Activated CD4-positive, CD25-positive, alpha-beta regulatory T cell (primary cell): ENCODE results near the gene DHX8.
"Not testable (repeated sequence)": the region's sequence is repeated elsewhere in the genome, so short reads cannot be mapped to it uniquely, and the experiment has no call there.

Experiments
- DNase-seq, 4 experiments: peaks; one replicate each; lab custom pipeline; 2025; lab: John Stamatoyannopoulos, UW

The DHX8 gene

GRCh38 chr17:43483674-43484551 lies at the start of gene DHX8:
DHX8 (plus strand) TSS chr17:43483975; CDS start chr17:43484038, 63 bp downstream.
- DNase-seq, result peak; percentile 96 to 97 (median 97)

GRCh38 chr17:43434902-43435319 lies 48.9 kb upstream of the DHX8 start:
- DNase-seq, result no peak

DNA sequence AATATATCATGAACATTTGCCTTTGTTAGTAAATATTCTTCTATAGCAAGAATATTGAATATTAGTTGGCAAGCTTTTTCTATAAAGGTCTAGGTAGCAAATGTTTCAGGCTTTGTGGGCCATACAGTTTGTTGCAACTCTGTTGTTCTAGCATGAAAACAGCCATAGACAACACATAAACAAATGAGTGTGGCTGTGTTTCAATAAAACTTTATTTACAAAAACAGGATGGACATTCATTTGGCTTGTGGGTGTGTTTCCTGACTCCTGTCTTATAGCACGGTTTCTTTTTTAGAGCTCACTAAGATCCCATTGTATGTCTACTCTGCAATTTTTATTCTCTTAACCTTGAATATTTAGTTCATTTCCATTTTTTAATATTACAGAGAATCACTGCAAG lies 46.0 kb upstream of the DHX8 start:
- no peak for DNase-seq

DNA sequence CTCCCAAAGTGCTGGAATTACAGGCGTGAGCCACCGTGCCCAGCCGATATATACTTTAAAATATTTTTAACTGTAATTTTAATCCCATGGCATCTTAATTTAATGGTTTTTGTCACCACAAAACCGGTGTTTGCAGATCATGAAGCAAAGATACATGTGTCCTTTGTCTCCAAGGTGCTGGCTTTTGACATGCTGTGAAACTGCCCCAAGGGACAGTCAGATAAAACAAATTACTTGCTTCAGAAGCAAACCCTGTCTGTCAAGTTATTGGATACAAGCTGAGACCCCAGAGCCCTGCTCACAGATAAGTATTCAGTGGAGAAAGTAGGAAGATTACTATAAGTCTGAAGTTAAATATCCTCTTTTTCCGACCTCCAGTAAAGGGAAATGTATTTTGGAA lies 45.1 kb upstream of the DHX8 start:
- no peak for DNase-seq

DNA sequence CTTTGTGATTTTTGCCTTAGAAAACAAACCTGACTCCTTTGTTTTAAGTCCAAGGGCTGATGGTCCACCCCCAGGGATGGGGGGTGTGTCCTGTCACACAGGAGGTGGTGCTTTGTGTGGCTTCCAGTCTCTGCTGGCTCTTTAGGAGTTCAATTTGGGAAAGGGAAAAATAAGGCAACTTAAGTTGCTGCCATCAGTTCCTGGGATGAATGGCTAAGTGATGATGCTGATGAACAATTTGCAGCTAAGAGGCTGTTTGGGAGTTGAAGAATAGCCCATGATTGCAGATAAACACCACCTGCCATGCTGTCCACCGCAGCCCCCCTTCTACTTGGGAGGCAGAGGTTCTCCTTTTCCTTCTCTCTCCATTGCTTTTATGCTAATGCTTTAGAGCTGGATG lies 44.7 kb upstream of the DHX8 start:
- no peak for DNase-seq

DNA sequence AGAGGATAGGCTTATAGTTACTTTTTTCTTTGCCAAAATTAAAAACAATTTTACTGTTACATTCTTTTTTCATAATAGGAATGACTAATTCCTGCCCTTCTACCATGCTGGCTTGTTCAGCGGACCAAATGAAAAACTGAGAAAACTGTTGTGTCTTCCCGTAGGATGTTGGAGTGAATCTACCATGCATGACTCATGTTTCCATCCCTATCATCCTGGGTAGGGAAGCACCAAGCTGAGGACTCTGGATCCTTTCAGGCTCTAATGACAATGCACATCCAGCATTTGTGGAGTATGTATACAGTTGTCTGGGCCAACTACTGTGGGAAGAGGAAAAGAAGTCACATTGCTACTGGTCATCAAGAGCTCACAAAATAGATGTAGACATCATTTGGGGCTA lies 41.1 kb upstream of the DHX8 start:
- DNase-seq, result no peak

DNA sequence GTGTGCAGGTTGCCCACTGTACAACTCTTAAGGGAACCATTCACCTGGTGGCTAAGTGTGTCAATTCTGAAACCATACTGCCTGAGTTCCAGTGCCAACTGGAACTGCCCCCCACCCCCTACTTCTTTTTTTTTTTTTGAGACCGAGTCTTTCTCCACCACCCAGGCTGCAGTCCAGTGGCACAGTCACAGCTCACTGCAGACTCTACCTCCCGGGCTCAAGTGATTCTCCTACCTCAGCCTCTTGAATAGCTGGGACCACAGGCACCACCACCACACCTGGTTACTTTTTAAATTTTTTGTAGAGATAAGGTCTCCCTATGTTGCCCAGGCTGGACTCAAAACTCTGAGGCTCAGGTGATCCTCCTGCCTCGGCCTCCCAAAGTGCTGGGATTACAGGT lies 40.4 kb upstream of the DHX8 start:
- no peak for DNase-seq

DNA sequence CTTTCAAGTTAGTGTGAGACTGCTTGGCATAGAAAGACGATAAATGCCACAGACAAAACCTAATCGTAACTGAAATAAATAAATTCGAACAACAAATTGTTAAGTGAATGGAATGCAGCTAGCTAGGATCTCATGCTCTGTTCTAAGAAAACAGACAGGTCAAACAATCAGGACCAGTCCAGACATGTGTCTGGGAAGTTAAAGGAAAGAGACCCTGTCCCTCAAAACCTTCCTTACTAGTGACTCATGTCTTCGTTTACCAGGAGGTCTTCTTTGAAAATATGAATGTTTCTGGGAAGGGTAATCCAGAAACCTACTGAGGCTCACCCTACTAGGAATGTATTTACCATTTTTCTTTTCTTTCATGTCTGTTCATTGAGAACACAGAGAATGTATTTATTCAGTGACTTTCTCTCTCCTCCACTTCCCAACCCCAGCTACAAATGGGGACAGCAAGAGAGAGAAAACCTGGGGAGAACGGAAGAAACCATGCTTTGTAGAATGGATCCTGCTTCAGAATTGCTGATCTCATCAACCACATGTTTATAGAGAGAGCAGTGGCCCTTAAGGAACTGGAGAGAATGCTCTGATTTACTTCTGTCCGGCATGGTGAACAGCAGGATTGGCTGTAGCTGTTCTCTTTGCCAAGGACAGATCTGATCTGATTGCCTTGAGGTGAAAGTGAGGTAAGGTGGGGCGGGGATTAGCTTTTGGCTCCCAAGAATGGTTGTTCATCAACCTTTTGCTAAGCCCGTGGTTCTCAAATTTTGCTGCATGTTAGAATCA lies 39.4 kb upstream of the DHX8 start:
- no peak for DNase-seq

DNA sequence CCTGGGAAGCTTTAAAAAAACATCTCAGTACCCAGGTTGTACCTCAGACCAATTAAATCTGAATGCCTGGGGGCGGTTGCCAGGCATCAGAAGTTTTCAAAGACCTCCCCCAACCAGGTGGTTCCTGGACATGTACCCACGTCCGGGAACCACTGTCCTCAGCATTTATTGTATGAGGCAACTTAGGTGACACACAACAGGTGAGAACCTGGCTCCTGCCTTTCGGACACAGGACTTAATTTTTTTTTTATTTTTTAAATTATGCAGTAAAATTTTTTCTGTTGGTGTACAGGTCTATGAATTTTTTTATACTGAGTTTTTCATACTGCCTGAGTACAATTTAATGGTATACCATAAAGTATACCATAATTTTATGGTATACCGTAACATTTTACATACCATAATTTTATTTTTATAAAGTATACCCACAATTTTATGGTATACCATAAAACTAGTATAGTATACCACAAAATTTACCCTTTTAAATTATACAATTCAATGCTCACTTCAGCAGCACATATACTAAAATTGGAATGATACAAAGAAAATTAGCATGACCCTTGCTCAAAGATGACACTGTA lies 38.7 kb upstream of the DHX8 start:
- no peak for DNase-seq

DNA sequence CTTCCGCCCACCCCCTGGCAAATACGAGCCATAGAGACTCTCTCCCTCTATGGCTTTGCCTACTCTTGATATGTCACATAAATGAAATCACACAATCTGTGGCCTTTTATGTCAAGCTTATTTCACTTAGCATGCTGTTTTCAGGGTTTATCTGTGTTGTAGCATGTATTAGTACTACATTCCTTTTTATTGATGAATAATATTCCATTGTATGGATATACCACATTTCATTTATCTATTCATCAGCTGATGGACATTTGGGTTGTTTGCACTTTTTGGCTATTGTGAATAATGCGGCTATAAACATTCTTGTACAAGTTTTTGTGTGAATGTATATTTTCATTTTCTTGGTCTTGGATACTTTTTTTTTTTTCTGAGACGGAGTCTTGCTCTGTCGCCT lies 37.0 kb upstream of the DHX8 start:
- no peak for DNase-seq

DNA sequence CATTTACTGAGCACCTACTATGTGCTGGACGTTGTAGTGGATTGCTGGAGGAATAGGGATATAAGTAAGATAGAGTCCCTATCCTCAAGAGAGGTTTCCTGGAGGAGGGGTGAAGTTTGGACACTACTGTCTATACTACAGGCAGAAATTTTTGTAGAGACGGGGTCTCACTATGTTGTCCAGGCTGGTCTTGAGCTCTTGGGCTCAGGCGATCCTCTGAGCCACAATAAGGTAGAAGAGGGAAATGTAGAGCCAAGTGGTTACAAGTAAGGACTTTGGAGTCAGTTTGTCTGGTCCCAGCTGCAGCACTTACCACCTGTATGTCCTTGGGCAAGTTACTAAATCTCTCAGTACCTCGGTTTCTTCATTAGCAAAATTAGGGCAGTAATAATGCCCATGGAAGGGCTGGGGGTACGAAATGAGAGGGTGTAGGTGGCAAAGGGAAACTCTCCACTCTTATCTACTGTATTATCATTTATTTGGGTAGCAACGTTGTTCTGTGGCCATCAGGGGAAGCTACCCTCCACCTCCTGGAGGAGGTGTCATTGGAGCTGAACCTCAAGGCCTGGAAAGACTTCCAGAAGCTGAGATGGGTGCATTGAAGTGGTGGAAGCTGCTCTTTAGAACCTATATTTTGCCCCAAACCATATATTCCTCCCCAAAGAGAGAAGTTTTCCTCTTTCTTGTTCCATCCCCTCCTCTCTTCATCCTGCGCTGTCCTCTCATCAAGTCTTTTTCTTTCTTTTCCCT lies 34.9 kb upstream of the DHX8 start:
- DNase-seq, result no peak

DNA sequence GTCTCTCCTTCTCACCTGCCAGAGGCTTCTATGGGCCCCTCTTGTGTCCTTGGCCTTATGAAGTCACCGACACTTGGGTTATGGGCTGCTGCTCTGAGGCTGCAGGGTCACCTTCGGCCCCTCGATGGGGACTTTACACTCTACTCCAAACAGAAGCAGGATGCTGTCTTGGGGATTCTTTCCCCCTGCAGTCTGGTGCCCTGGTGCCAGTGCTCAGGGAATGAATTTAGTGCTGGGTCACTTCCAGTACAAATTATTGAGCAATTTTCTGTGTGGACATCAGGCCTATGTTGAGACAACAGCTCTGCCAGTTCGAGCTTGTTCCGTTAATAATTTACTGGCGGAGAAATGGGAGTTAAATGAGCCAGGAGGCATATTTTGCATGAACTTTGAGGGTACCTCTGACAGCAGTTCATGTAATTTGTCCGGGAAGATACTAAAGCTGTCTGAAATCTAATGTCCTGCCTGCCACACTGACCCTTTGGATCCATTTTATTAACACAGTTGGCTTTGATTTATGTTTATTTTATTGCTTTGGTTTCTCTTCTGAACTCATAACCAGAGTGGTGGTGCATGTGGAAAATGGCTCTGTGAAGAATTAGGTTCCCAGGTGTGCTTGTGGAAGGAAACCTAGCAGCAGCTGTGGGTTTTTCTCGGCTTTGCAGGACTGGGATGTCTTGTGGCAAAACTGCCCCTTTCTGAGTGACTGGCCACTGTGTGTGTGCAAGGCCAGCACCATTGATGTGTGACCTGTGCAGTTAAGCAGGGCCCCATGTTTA lies 34.1 kb upstream of the DHX8 start:
- DNase-seq, result no peak

DNA sequence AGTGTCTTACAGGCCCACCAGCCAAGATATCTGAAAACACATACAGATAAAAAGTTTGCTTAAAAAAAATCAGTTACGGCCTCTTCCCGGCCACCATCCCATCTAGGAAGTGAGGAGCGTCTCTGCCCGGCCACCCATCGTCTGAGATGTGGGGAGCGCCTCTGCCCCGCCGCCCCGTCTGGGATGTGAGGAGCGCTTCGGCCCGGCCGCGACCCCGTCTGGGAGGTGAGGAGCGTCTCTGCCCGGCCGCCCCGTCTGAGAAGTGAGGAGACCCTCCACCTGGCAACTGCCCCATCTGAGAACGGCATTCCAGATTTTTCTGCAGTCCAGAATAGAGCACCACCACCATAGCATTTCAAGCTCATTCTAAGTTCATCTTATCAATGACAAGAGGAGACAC lies 33.0 kb upstream of the DHX8 start:
- DNase-seq, result not testable (repeated sequence)

- DNase-seq, result not testable (repeated sequence)
Observed at GRCh38 chr17:43451741-43452140, 32.0 kb upstream of the DHX8 start.

GRCh38 chr17:43453331-43453812 lies 30.4 kb upstream of the DHX8 start:
- DNase-seq, result no peak

- no peak for DNase-seq
Observed at GRCh38 chr17:43454868-43455267, 28.9 kb upstream of the DHX8 start.

GRCh38 chr17:43456029-43456428 lies 27.7 kb upstream of the DHX8 start:
- DNase-seq, result no peak

DNA sequence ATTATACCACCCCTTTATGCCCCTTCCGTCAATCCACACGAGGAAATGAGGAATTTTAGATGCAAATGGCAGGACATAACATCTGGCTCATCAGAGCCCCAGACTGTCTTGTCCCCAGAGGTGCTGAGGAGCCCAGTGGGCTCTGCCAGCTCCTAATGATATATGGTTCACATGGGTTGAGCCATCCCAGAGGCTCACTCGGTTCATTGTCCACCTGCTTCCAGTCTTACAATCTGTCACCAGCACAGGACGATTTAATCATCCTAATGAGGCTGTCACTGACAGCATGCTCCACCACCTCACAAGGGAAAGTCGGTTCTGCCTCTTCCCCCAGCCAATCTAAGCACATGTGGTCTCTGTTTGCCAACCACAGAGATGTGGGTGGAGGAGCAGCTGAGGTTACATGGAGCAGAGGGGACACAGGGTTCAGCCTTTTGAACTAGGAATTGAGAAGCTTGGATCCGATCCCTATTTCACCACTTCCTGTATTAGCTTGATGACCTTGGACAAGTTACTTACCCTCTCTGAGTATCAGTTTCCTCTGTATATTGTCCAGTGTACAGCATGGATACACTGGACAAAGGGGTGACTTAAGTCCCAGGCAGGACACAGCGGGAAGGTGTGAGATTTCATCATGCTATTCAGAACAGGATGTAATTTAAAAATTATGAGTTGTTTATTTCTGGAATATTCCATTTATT lies 27.0 kb upstream of the DHX8 start:
- no peak for DNase-seq

GRCh38 chr17:43457362-43457692 lies 26.4 kb upstream of the DHX8 start:
- DNase-seq, result no peak

DNA sequence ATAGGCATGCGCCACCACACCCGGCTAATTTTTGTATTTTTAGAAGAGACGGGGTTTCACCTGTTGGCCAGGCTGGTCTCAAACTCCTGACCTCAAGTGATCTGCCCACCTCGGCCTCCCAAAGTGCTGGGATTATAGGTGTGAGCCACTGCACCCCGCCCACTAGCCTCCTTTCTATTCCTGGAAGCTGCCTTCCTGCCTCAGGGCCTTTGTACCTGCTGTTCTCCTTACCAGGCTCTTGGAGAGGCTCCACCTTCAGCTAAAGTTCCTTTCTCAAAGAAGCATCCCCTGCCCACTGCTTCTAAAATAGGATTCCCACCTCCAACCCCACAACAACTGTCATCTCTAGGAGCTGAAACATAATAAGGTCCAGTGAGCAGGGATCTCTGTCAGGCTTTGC lies 23.9 kb upstream of the DHX8 start:
- DNase-seq, result not testable (repeated sequence)

GRCh38 chr17:43461185-43461584 lies 22.6 kb upstream of the DHX8 start:
- no peak for DNase-seq
